HCT116 (cell line): ENCODE data around the gene LDLRAD4. TPM values are rescaled to one million over a fixed set of nuclear protein-coding genes. Genes with fewer than 3 reads are reported as not detected.

ENCODE experiments used
- ATAC-seq: fragments of 200-7000 bp; cut with Tn5 transposase; 2 replicates; pipeline ENCODE4 v1.9.1; 2020; ENCODE audit warnings: mild to moderate bottlenecking, moderate library complexity
- BruUV-seq: library from RNA; stranded (reverse); fragments of 400-500 nt; replicated peaks from 2 replicates; lab custom pipeline; 2021; lab: Mats Ljungman, UMichigan
- CTCF ChIA-PET: fragments of 300-600 bp; sonication (Branson Sonifier 250); formaldehyde crosslinking; loops from one replicate; lab custom pipeline; 2021; ENCODE audit warnings: antibody characterized with exemption; lab: Charles Lee
- POLR2A ChIA-PET: fragments of 300-600, 350-600 bp; sonication (Branson Sonifier 250); formaldehyde crosslinking; loops from one replicate; lab custom pipeline; 2021; ENCODE audit warnings: antibody characterized with exemption; lab: Charles Lee
- RAD21 ChIA-PET, 2 experiments: fragments of 300-600 bp; sonication (Branson Sonifier 250); formaldehyde crosslinking; loops; one replicate each; lab custom pipeline; 2023; ENCODE audit warnings: low total read pairs in 2 of 2; ENCODE audit not compliant: uncharacterized antibody in 2 of 2, unreplicated experiment in 2 of 2, low non-redundant PET in 1 of 2; lab: Charles Lee
- DNase-seq: peaks from one replicate; pipeline ENCODE4 v3.0.0-alpha.2; 2010; ENCODE audit warnings: low read depth, low spot score
- H2AFZ ChIP-seq: fragments of 200-600 bp; shearing (Covaris generic), sonication (generic); 2 replicates; pipeline ENCODE4 v1.6.1; 2017; ENCODE audit warnings: low read depth, mixed run types, mixed read lengths, antibody characterized with exemption, low read length; ENCODE audit not compliant: poor library complexity, severe bottlenecking
- H3K27ac ChIP-seq: 2 replicates; pipeline ENCODE4 v1.5.1; 2012; ENCODE audit warnings: low read depth, low read length
- H3K27me3 ChIP-seq: fragments of 200-600 bp; sonication (generic); 2 replicates; pipeline ENCODE4 v1.6.1; 2016; ENCODE audit warnings: mixed run types, low read length, mixed read lengths; ENCODE audit not compliant: insufficient read depth
- H3K36me3 ChIP-seq, 2 experiments: fragments of 200-500 bp in 1 of 2; fragments of 200-600 bp in 1 of 2; sonication (Bioruptor generic) in 1 of 2; sonication (generic) in 1 of 2; 2 replicates each; pipeline versions ENCODE4 v1.5.1 to v1.6.1; 2014 to 2016; ENCODE audit warnings: low read length in 2 of 2, inconsistent platforms in 1 of 2, mixed read lengths in 1 of 2, mixed run types in 1 of 2; ENCODE audit not compliant: insufficient read depth in 2 of 2, control insufficient read depth in 1 of 2
- H3K4me1 ChIP-seq, 2 experiments: fragments of 200-600 bp in 1 of 2; sonication (generic) in 1 of 2; 2 replicates each; pipeline versions ENCODE4 v1.5.1 to v1.6.1; 2012 to 2017; ENCODE audit warnings: low read length in 2 of 2, inconsistent platforms in 1 of 2, mild to moderate bottlenecking in 1 of 2, mixed read lengths in 1 of 2, mixed run types in 1 of 2, moderate library complexity in 1 of 2; ENCODE audit not compliant: insufficient read depth in 2 of 2, control insufficient read depth in 1 of 2
- H3K4me2 ChIP-seq: fragments of 200-600 bp; sonication (generic); 2 replicates; pipeline ENCODE4 v1.6.1; 2017; ENCODE audit warnings: mixed run types, low read length, mixed read lengths
- H3K4me3 ChIP-seq, 2 experiments: fragments of 200-600 bp in 1 of 2; sonication (generic) in 1 of 2; replicated peaks in 1 of 2; 2 replicates each; pipeline ENCODE4 v1.5.1; 2011 to 2016; ENCODE audit warnings: low read length in 2 of 2, control low read depth in 1 of 2, low read depth in 1 of 2, mild to moderate bottlenecking in 1 of 2, mixed read lengths in 1 of 2, mixed run types in 1 of 2
- H3K79me2 ChIP-seq: fragments of 200-600 bp; sonication (generic); 2 replicates; pipeline ENCODE4 v1.6.1; 2017; ENCODE audit warnings: mild to moderate bottlenecking, mixed run types, low read length, moderate library complexity, mixed read lengths; ENCODE audit not compliant: insufficient read depth
- H3K9ac ChIP-seq: fragments of 200-600 bp; sonication (generic); 2 replicates; pipeline ENCODE4 v1.6.1; 2016; ENCODE audit warnings: low read length, mixed read lengths
- H3K9me2 ChIP-seq: fragments of 200-600 bp; sonication (generic), shearing (Covaris generic); 2 replicates; pipeline ENCODE4 v1.6.1; 2017; ENCODE audit warnings: mixed run types, mild to moderate bottlenecking, moderate library complexity; ENCODE audit not compliant: insufficient read depth
- H3K9me3 ChIP-seq, 2 experiments: fragments of 200-500 bp in 1 of 2; fragments of 200-600 bp in 1 of 2; sonication (Bioruptor generic) in 1 of 2; sonication (generic) in 1 of 2; 2 replicates each; pipeline ENCODE4 v1.6.1; 2014 to 2017; ENCODE audit warnings: low read length in 2 of 2, mixed read lengths in 2 of 2, inconsistent platforms in 1 of 2, low read depth in 1 of 2, mild to moderate bottlenecking in 1 of 2, mixed run types in 1 of 2, moderate library complexity in 1 of 2; ENCODE audit not compliant: control insufficient read depth in 1 of 2, insufficient read depth in 1 of 2
- H4K20me1 ChIP-seq: fragments of 200-600 bp; sonication (generic), shearing (Covaris generic); 2 replicates; pipeline ENCODE4 v1.6.1; 2017; ENCODE audit warnings: mixed run types, mild to moderate bottlenecking, moderate library complexity; ENCODE audit not compliant: insufficient read depth
- CEBPB ChIP-seq: IDR thresholded peaks from 2 replicates; pipeline ENCODE4 v1.6.1; 2012; ENCODE audit warnings: low read depth
- CTCF ChIP-seq, 3 experiments: fragments of 200-600 bp in 1 of 3; sonication (generic) in 1 of 3; IDR thresholded peaks in 2 of 3; conservative IDR thresholded peaks in 1 of 3; 2 replicates each; pipeline ENCODE4 v1.5.1; 2012 to 2017; ENCODE audit warnings: low read depth in 2 of 3, low read length in 2 of 3, antibody characterized with exemption in 1 of 3, borderline replicate concordance in 1 of 3, control low read depth in 1 of 3, mild to moderate bottlenecking in 1 of 3, mixed read lengths in 1 of 3, mixed run types in 1 of 3, moderate library complexity in 1 of 3; ENCODE audit not compliant: insufficient read depth in 1 of 3
- FOSL1 ChIP-seq: IDR thresholded peaks from 2 replicates; pipeline ENCODE4 v1.6.1; 2012; ENCODE audit warnings: low read depth
- JUND ChIP-seq: IDR thresholded peaks from 2 replicates; pipeline ENCODE4 v1.6.1; 2012
- MAX ChIP-seq: IDR thresholded peaks from 2 replicates; pipeline ENCODE4 v1.6.1; 2012
- POLR2AphosphoS5 ChIP-seq: IDR thresholded peaks from 2 replicates; pipeline ENCODE4 v1.6.1; 2011; ENCODE audit warnings: mild to moderate bottlenecking, low read depth, low read length, moderate library complexity
- SIN3A ChIP-seq: IDR thresholded peaks from 2 replicates; pipeline ENCODE4 v1.6.1; 2012; ENCODE audit warnings: low read depth
- YY1 ChIP-seq: IDR thresholded peaks from 2 replicates; pipeline ENCODE4 v1.6.1; 2011; ENCODE audit warnings: low read length, low read depth, moderate library complexity, mild to moderate bottlenecking; ENCODE audit not compliant: insufficient replicate concordance; ENCODE audit errors: extremely low read depth
- intact Hi-C: fragments of 100-400 bp; cut with micrococcal nuclease; formaldehyde crosslinking; loops from 2 replicates; pipeline ENCODE4 v1.10.0; 2022
- total RNA-seq: library from RNA; stranded (reverse); gene quantifications from one replicate; pipeline ENCODE4 v1.2.1, GENCODE V29; 2021; ENCODE audit not compliant: unreplicated experiment

Gene LDLRAD4
- total RNA-seq, 1 experiment from 2014 or later: 1.2 TPM

GRCh38 chr18:13547347-13547746 lies 328.8 kb downstream of the LDLRAD4 start:
- ChIA-PET CTCF (no interaction called here), RAD21 (no interaction called here), POLR2A (no interaction called here)
- Histone ChIP-seq H2AFZ (no peak overlapping the region), H3K9ac (no peak overlapping the region), H3K9me3 (no peaks in the 10 kb centered on the region), H3K27me3 (no peaks in the 10 kb centered on the region), H3K4me1 (no peaks in the 10 kb centered on the region), H4K20me1 (no peaks in the 10 kb centered on the region), H3K36me3 (no peaks in the 10 kb centered on the region), H3K4me2 (no peak overlapping the region), H3K79me2 (no peaks in the 10 kb centered on the region), H3K27ac (no peak overlapping the region), H3K9me2 (no peaks in the 10 kb centered on the region), H3K4me3 (no peak overlapping the region)
- ATAC-seq: no peak
- intact Hi-C loops: no loop called here
- no peak for DNase-seq
- BruUV-seq: no TSS peak
- TF ChIP-seq MAX: no peak
- TF ChIP-seq POLR2AphosphoS5: no peak
- no peak for TF ChIP-seq YY1
- TF ChIP-seq SIN3A: no peak
- no peak for TF ChIP-seq CEBPB
- TF ChIP-seq JUND: no peak

GRCh38 chr18:13548106-13548819 lies 329.7 kb downstream of the LDLRAD4 start:
- Histone ChIP-seq H3K9me3 (no peaks in the 10 kb centered on the region), H3K4me3 (no peak overlapping the region), H3K36me3 (no peaks in the 10 kb centered on the region), H3K79me2 (no peaks in the 10 kb centered on the region), H4K20me1 (no peaks in the 10 kb centered on the region), H3K9me2 (no peaks in the 10 kb centered on the region), H3K27ac (no peak overlapping the region), H2AFZ (no peak overlapping the region), H3K9ac (no peak overlapping the region), H3K4me1 (no peaks in the 10 kb centered on the region), H3K4me2 (no peak overlapping the region), H3K27me3 (no peaks in the 10 kb centered on the region; the same call in 1 of the 2 replicates)
- ATAC-seq (peak; percentile 76), DNase-seq (no peak)
- ChIA-PET POLR2A (no interaction called here), RAD21 (no interaction called here), CTCF (no interaction called here)
- TF ChIP-seq FOSL1 (no peak), CTCF (IDR thresholded peaks at IDR 0.05 in 2 of 3, conservative IDR thresholded peaks at IDR 0.05 in 1 of 3; ENCODE audit: borderline replicate concordance in 1 of 3, insufficient read depth in 1 of 3, low read depth in 2 of 3, low read length in 2 of 3) (peak in 1 of 3 experiments; percentile 36; a peak in 2 of 6 replicates)
- no TSS peak for BruUV-seq
- intact Hi-C loops: no loop called here
